Subcutaneous adipose tissue (tissue), 4 donors: ENCODE data around the gene ADGRA3. TPM values are rescaled to one million over a fixed set of nuclear protein-coding genes. Genes with fewer than 3 reads are reported as not detected.

ENCODE experiments used
- total RNA-seq, 4 donors: library from RNA; depleted of rRNA; stranded (reverse); fragments of >200 nt; gene quantifications; one replicate each; pipeline ENCODE4 v1.1.0, GENCODE V29; 2016
- TF ChIP-seq, protein P1 (sequence below): fragments of 450-650 bp; IDR thresholded peaks from one replicate; pipeline ENCODE4 v1.5.1; 2016; ENCODE audit warnings: low read depth, mild to moderate bottlenecking, control low read depth, antibody characterized with exemption, moderate library complexity

Gene ADGRA3
- total RNA-seq, 4 donors from 2014 or later: 19.2 to 36.3 (median 29.1) TPM

DNA sequence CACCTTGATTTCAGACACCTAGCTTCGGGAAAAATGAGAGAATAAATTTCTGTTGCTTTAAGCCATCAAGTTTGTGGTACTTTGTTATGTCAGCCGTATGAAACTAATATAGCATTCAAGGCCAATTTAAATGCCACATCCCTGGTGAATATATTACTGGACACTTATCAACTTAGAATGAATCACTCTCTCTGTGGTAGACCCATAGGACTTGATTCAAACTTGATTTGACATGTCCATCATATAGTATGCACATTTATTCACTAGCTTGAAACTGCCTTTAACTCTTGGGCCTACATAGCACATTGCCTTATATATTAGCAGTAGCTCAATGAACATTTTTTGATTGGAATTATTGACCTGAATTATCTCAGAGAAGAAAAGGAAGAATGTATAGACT, 172.3 kb downstream of the ADGRA3 start:
- TF ChIP-seq, protein P1, sequence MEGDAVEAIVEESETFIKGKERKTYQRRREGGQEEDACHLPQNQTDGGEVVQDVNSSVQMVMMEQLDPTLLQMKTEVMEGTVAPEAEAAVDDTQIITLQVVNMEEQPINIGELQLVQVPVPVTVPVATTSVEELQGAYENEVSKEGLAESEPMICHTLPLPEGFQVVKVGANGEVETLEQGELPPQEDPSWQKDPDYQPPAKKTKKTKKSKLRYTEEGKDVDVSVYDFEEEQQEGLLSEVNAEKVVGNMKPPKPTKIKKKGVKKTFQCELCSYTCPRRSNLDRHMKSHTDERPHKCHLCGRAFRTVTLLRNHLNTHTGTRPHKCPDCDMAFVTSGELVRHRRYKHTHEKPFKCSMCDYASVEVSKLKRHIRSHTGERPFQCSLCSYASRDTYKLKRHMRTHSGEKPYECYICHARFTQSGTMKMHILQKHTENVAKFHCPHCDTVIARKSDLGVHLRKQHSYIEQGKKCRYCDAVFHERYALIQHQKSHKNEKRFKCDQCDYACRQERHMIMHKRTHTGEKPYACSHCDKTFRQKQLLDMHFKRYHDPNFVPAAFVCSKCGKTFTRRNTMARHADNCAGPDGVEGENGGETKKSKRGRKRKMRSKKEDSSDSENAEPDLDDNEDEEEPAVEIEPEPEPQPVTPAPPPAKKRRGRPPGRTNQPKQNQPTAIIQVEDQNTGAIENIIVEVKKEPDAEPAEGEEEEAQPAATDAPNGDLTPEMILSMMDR: no peak

DNA sequence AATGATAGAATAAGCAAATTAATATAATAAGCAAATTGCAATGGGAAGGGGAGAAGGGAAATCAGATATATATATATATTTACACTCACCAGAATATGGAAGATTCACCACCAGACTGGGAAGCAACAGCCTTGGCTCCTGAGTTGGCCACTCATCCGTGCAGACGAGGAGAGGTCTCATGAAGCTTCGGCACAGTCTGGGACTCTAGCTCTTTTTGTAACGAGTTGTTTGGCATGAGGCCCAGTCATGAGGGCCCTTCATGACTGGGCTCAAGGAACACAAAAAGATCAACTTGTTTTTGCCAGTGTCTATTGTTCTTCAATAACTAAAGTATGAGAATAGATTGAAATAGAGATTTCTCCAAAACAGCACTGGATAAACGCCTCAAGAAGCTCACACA, 176.4 kb downstream of the ADGRA3 start:
- TF ChIP-seq, protein P1: no peak

DNA sequence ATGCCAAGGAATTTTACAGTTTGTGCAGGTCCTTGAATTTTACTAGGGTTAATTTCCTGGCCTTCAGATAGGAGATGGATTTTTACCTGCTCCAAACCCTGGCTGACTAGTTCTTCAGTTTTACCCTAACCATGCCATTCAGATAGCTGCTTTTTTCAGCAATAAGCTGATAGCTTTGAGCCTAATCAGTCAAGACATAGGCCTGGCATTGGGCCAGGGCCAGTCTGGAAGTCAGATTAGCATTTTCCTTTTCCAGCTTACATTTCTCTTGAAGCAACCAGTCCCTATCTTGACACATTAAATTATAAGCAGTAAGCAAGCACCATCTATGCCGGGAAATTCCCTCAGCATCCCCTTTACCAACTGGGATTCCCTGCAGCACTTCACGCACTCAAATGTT, 177.1 kb downstream of the ADGRA3 start:
- TF ChIP-seq, protein P1: no peak

Other genes starting within 250 kb of the ADGRA3 start
- gene GBA3, start 176.9 kb upstream of the ADGRA3 start, total RNA-seq: 1 to 10 TPM in 1 of 4 donors, under 1 TPM in 2, not detected in 1; 0.85 to 1.1 (median 0.98) TPM